HG03139 (cell line): ENCODE results near the gene C1orf167.
"Not testable (repeated sequence)": the region's sequence is repeated elsewhere in the genome, so short reads cannot be mapped to it uniquely, and the experiment has no call there.

ENCODE experiments used
- ATAC-seq: cut with Tn5 transposase; IDR thresholded peaks from one replicate; pipeline ENCODE4 v1.9.1; 2021; ENCODE audit not compliant: unreplicated experiment

The C1orf167 gene

GRCh38 chr1:11797525-11798216 lies 35.7 kb downstream of the C1orf167 start:
- no peak for ATAC-seq

- no peak for ATAC-seq
Observed at GRCh38 chr1:11799099-11799498, 37.1 kb downstream of the C1orf167 start.

- no peak for ATAC-seq
Observed at GRCh38 chr1:11799896-11800295, 37.9 kb downstream of the C1orf167 start.

DNA sequence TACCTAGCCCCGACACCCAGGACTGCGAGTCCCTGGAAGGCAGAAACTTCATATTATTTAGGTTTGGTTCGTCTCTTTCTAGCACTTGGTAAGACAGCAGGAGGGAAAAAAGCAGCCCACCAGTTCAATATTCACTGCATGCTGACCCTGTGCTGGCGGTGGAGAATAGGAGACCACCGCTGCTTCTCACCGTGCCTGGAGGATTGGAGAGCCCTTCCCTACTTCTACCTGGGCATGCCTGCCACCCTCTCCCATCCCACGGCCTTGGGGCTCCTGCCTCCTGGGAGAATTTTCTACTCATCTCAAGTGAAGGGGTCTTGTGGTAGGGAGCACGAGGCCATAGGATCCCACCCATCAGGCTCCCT lies 38.4 kb downstream of the C1orf167 start:
- no peak for ATAC-seq

- no peak for ATAC-seq
Observed at GRCh38 chr1:11800756-11801433, 38.9 kb downstream of the C1orf167 start.

- ATAC-seq: no peak
Observed at GRCh38 chr1:11802616-11802972, 40.6 kb downstream of the C1orf167 start.

DNA sequence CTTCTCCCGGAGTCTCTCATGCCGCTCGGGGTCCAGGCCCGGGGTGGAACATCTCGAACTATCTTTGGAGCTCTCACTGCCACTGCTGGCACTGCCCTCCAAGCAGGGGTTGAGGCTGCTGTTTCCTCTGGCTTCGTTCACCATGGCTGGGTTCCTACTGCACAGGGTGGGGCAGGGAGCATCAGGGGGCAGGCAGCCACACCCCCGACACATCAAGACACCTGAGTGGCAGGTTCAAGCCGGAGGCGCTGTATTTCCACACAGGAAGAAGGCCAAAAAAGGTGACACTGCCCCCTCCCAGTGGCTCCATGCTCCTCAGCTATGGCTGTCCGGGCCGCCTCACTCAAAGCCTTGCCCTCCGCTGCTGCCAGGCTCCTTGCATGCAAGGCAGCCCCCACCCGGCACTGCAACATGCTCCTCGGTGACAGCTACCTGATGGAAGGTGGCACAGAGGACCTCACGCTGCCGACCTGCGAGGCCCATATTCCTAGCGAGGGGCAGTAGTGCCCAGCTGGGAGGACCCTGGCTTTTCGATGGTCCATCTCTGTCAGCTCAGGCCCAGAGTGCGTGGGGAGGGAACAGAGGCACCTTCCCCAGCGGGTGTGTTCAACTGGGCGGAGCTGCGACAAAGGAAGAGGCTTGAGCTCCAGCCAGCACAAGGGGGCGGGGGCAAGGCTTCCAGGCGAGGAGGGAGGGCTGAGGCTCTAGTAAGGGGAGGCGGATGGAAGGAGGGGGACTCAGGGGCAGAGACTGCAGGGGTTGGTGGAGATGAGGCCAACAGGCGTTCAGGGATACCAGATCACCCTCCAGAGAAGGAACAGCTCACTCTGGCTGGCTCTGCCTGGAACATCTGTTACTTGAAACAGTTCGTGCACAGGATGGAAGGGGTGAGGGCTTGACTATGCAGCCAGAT lies 41.2 kb downstream of the C1orf167 start:
- no peak for ATAC-seq

- ATAC-seq: not testable (repeated sequence)
Observed at GRCh38 chr1:11803924-11804665, 42.1 kb downstream of the C1orf167 start.

DNA sequence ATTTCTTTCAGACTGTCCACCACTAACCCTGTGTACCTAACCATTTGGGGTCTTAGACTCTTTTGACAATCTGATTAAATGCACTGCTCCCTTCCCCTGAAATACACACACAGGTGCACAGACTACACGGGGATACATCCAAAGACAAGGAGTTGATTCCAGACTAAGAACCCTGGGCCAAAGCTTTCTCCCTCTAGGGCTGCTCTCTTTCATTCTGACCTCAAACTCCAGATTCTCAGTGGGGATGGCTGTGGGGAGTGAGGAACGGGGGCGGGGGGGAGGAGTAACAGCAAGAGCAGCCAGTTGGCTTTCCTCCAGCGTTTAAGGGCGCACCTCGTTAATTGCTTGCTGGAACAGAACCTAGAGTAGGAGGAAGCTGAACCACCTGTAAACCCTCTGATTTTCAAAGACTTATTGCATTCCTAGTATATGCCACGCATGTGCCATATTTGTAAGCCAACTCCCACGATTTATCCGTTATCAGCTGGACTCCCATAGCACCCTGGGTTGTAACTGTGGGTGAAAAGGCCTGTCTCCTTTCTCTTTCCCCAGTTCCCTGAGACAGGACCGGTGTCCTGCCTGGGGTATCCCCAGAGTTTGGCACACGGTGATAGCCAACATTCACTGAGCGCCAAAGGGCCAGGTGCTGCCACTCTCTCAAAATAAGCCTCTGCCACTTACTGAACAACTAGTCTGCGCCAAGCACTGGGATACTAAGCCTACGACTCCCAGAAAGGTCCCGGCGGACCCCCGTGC lies 42.9 kb downstream of the C1orf167 start:
- ATAC-seq: no peak

DNA sequence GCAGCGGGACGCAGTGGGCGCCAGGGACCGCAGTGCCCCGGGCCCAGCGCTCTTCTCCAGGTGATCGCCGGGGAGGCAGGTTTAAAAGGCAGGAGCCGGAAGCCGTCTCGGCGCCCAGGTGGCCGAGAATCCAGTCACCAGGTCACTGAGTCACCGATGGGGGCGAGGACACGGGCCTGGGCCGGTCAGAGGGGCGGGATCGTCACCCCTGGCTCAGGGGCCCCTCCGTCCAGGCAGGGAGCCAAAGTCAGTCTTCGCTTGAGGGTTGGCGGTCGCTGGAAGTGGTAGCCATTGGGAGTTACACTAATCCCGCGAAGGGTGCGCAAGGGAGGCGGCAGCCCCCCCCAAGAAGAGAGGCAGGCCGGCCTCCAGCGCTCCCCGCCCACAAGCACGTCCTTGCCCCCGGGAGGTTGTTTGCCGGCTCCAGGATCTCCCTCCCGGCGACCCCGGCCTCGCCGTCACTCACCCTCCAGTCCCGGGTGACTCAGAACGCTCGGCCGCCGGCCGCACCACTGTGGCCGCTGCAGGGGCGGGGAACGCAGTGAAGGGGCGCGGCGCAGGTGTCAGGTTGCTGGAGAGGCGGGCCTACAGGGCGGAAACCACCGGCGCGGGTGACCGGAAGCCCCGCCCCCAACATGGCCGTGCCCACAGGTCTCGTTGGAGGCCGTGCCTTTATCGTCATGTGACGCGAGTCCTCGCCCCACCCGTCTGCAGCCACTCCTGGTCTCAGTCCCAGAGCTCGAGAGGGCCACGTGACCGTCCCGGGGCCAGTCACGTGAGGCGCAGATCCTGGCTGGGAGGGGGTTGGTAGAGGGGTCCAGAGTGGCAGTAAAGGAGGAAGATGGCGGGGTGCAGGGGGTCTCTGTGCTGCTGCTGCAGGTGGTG lies 43.7 kb downstream of the C1orf167 start, which contains the start of the genes CLCN6 and MTHFR:
CLCN6 (plus strand) TSS at position 770 of the 885 bp plus-strand sequence; CDS start at position 842, 72 bp downstream.
MTHFR (minus strand) TSS at position 543 of the 885 bp plus-strand sequence. CDS start 2,848 bp downstream, outside the sequence.
- ATAC-seq: peak; percentile 76

- ATAC-seq: peak; percentile 32
Observed at GRCh38 chr1:11806307-11806936, 44.4 kb downstream of the C1orf167 start.

- no peak for ATAC-seq
Observed at GRCh38 chr1:11807133-11807532, 45.1 kb downstream of the C1orf167 start.

DNA sequence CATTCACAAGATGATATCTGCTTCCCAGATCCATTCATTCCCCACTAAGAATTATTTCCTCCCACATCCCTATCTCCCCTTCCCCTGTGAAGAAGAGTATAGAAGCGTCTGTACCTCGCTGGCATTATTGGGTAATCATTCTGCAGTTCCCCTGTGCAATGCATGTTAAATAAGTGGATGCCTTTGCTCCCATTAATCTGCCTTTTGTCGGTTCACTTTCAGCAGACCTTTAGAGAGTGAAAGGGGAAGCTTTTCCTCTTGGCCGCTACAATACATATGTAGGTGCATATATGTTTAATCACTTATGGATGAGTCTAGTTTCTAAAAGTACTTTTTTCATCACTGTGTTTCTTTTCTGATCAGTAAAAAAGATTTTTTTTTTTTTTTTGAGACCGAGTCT lies 51.0 kb downstream of the C1orf167 start:
- ATAC-seq: no peak

GRCh38 chr1:11817192-11817591 lies 55.2 kb downstream of the C1orf167 start:
- ATAC-seq: no peak

GRCh38 chr1:11822091-11822490 lies 60.1 kb downstream of the C1orf167 start:
- no peak for ATAC-seq

- no peak for ATAC-seq
Observed at GRCh38 chr1:11823366-11824137, 61.6 kb downstream of the C1orf167 start.

- no peak for ATAC-seq
Observed at GRCh38 chr1:11825131-11825530, 63.1 kb downstream of the C1orf167 start.

- ATAC-seq: no peak
Observed at GRCh38 chr1:11826946-11827345, 65.0 kb downstream of the C1orf167 start.
